Adrenal gland (tissue), 12 donors: ENCODE data around the gene SIPA1. TPM values are rescaled to one million over a fixed set of nuclear protein-coding genes. Genes with fewer than 3 reads are reported as not detected.
A peak's percentile ranks its signal among the peaks of the same experiment; 100 is the strongest.

ENCODE experiments used
- DNase-seq, 7 donors: peaks; one replicate each; pipeline ENCODE4 v3.0.0-alpha.2; 2019 to 2020
- H3K27ac ChIP-seq, 5 donors: fragments of 200-600 bp; sonication (generic) in 4 of 5; 1 replicate in 3 of 5; 2 replicates in 2 of 5; pipeline versions ENCODE4 v1.5.1 to v1.8.0; 2016 to 2020; ENCODE audit warnings: mild to moderate bottlenecking in 1 of 5
- H3K27me3 ChIP-seq: fragments of 200-600 bp; 2 replicates; pipeline ENCODE4 v1.8.0; 2021
- H3K36me3 ChIP-seq, 2 donors: fragments of 200-600 bp; replicated peaks in 1 of 2; 1 replicate in 1 of 2; 2 replicates in 1 of 2; pipeline versions ENCODE4 v1.5.1 to v1.8.0; 2018 to 2022
- H3K4me1 ChIP-seq, 2 donors: fragments of 200-600 bp; replicated peaks in 1 of 2; 1 replicate in 1 of 2; 2 replicates in 1 of 2; pipeline versions ENCODE4 v1.5.1 to v1.8.0; 2018 to 2021
- H3K4me3 ChIP-seq, 4 donors: fragments of 200-600 bp; sonication (generic) in 3 of 4; one replicate each; pipeline ENCODE4 v1.5.1; 2016 to 2018
- H3K9me3 ChIP-seq, 3 donors: fragments of 200-600 bp; sonication (generic) in 1 of 3; replicated peaks in 1 of 3; 1 replicate in 2 of 3; 2 replicates in 1 of 3; pipeline versions ENCODE4 v1.5.1 to v1.8.0; 2016 to 2021
- POLR2A ChIP-seq, 2 donors: fragments of 450-650 bp; IDR thresholded peaks; one replicate each; pipeline ENCODE4 v1.6.1; 2017; ENCODE audit warnings: antibody characterized with exemption in 2 of 2, mild to moderate bottlenecking in 2 of 2, moderate library complexity in 1 of 2
- WGBS, 4 donors: extraction: QIAGEN DNeasy Blood & Tissue Kit in 2 of 4; methylation state at CpG; one replicate each; pipeline versions ENCODE4 v1.1.5 to v1.1.7; 2013 to 2017; 5-methylcytosine and 5-hydroxymethylcytosine counted together
- intact Hi-C, 2 donors: fragments of 100-400 bp; cut with DNase I; formaldehyde crosslinking; loops; one replicate each; pipeline versions ENCODE4 v1.14.1 to v1.15.0; 2022 to 2023
- polyA plus RNA-seq, 3 donors: library from polyadenylated mRNA; stranded (reverse); fragments of 200-250 nt in 2 of 3; fragments of 350-450 nt in 1 of 3; fragmentation: Illumina TruSeq in 1 of 3; extraction: RNeasy Lipid Tissue Mini Kit (QIAGEN cat#74804) in 1 of 3; gene quantifications; one replicate each; pipeline ENCODE4 v1.2.3, GENCODE V29; 2013 to 2014
- total RNA-seq, 9 donors: library from RNA; depleted of rRNA in 4 of 9; stranded (reverse); fragments of >200 nt in 4 of 9; fragments of 120-200 nt in 1 of 9; fragmentation: NEBNext Ultra II Directional in 1 of 9; extraction: Animal tissue kit (Norgen Biotek cat#: 25700) in 1 of 9; gene quantifications; one replicate each; pipeline versions ENCODE4 v1.1.0 to v1.2.4, GENCODE V29; 2013 to 2023
- TF ChIP-seq, protein P1 (sequence below), 6 experiments: fragments of 450-650 bp in 4 of 6; fragments of 200-600 bp in 2 of 6; sonication (generic) in 1 of 6; IDR thresholded peaks; 1 replicate in 5 of 6; 2 replicates in 1 of 6; pipeline versions ENCODE4 v1.5.1 to v1.8.0; 2016 to 2021; ENCODE audit warnings: antibody characterized with exemption in 6 of 6, mild to moderate bottlenecking in 2 of 6, moderate library complexity in 1 of 6
- donor health status: healthy with polysubstance abuse.
- donor health status: Bipolar disorder and iron deficiency.
- donor health status: DM: yes; HTN: yes; CAD: no.
- donor health status: DM: no; HTN: no; CAD: no.
- donor health status: DM: no; HTN: no; CAD: no.
- donor health status: DM: yes; HTN: yes; CAD: no.

The SIPA1 gene
- total and polyA plus RNA-seq, 12 donors: 8.7 to 377 (median 76.3) TPM

DNA sequence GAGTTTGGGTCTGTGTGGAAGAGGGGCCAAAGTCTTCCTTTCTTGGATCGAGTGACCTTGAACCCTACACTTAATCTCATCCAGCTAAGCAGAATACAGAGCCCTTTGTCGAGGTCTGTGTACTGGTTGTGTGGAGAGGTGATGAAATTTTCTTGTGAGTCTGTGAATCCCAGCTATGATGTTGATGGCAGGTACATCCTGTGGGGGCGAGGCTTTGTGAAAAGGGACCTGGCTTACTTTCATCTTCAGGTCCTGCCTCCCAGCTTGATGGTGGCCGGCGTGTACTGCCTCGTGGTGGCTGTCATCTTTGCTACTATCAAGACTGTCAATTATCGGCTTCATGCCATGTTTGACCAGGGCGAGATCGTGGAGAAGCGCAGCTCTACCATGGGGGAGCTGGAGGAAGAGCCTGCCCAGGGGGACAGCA, 21.3 kb upstream of the SIPA1 start:
- Histone ChIP-seq H3K4me3 (peak overlapping the region in 2 of 4 donors; percentile 71 to 82), H3K27ac (peak overlapping the region in 3 of 5 donors; percentile 85 to 93 (median 89)), H3K36me3 (peaks cover 0 to 43% of the 10 kb centered on the region in 2 donors), H3K4me1 (peaks cover 21 to 31% of the 10 kb centered on the region in 2 donors), H3K27me3 (no peaks in the 10 kb centered on the region), H3K9me3 (no peaks in the 10 kb centered on the region)
- WGBS, 4 donors: 50 to 61% (median 54%) methylated on average over 10 of the region's 10 CpGs
- intact Hi-C loops: no loop called here
- TF ChIP-seq, protein P1, sequence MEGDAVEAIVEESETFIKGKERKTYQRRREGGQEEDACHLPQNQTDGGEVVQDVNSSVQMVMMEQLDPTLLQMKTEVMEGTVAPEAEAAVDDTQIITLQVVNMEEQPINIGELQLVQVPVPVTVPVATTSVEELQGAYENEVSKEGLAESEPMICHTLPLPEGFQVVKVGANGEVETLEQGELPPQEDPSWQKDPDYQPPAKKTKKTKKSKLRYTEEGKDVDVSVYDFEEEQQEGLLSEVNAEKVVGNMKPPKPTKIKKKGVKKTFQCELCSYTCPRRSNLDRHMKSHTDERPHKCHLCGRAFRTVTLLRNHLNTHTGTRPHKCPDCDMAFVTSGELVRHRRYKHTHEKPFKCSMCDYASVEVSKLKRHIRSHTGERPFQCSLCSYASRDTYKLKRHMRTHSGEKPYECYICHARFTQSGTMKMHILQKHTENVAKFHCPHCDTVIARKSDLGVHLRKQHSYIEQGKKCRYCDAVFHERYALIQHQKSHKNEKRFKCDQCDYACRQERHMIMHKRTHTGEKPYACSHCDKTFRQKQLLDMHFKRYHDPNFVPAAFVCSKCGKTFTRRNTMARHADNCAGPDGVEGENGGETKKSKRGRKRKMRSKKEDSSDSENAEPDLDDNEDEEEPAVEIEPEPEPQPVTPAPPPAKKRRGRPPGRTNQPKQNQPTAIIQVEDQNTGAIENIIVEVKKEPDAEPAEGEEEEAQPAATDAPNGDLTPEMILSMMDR (IDR thresholded peaks at IDR 0.05): no peak
- no peak for TF ChIP-seq POLR2A (IDR thresholded peaks at IDR 0.05)
- DNase-seq: no peak

DNA sequence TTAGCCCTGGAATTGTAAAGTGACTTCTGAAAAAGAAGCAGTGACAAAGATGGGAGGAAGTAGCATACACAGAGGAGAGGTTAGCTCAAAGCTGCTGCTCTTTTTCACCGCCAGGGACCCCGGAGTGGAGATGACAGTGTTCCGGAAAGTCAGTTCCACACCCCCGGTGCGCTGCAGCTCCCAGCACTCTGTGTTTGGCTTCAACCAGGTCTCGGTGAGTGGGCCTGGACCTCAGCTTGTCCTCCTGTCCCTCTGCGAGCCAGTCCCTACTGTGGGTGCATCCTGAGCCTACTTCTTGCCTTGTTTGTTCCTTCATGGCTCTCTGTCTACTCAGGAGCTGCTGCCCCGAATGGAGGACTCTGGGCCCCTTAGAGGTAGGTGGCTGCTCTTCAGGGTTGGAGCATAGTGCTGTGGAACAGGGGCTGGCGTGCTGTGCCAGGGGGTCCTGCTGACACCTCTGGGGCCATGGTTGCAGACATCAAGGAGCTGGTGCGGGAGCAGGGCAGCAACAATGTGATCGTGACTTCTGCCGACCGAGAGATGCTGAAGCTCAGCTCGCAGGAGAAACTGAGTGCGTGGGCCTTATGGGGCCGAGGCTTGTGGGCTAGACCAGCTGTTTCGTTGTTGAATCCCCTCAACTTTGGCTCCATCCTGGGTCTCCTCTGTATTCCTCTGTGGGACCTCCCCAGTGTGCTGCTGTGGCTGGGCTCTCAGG, 20.6 kb upstream of the SIPA1 start:
- peaks cover 21 to 24% of the 10 kb centered on the region in 2 donors for H3K4me1 ChIP-seq
- no peak for DNase-seq
- intact Hi-C loops: no loop called here
- H3K27ac ChIP-seq: no peak overlapping the region
- WGBS, 4 donors: 82 to 93% (median 86%) methylated on average over 15 to 17 of the region's 17 CpGs
- no peaks in the 10 kb centered on the region for H3K9me3 ChIP-seq
- no peaks in the 10 kb centered on the region for H3K27me3 ChIP-seq
- H3K4me3 ChIP-seq: no peak overlapping the region
- H3K36me3 ChIP-seq: peaks cover 0 to 48% of the 10 kb centered on the region in 2 donors
- TF ChIP-seq, protein P1 (IDR thresholded peaks at IDR 0.05): no peak
- TF ChIP-seq POLR2A (IDR thresholded peaks at IDR 0.05): no peak

DNA sequence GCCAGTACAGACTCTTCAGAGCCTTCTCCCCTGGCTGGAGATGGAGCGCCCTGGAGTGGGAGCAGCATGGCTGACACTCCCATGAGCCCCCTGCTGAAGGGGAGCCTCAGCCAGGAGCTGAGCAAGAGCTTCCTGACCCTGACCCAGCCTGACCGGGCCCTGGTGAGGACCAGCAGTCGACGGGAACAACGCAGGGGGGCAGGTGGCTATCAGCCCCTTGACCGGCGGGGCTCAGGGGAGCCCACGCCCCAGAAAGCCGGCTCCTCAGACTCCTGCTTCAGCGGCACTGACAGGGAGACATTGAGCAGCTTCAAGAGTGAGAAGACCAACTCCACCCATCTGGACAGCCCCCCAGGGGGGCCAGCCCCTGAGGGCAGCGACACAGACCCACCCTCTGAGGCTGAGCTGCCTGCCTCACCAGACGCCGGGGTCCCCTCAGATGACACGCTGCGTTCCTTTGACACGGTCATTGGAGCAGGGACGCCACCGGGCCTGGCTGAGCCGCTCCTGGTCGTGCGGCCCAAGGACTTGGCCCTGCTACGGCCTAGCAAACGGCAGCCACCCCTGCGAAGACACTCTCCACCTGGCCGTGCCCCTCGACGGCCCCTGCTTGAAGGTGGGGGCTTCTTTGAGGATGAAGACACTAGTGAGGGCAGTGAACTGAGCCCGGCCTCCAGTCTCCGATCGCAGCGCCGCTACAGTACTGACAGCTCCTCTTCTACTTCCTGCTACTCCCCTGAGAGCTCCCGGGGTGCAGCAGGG, 19.7 kb upstream of the SIPA1 start:
- Histone ChIP-seq H3K4me1 (peaks cover 12 to 15% of the 10 kb centered on the region in 2 donors), H3K4me3 (no peak overlapping the region), H3K27ac (no peak overlapping the region), H3K36me3 (peaks cover 0 to 54% of the 10 kb centered on the region in 2 donors), H3K9me3 (no peaks in the 10 kb centered on the region), H3K27me3 (no peaks in the 10 kb centered on the region)
- TF ChIP-seq POLR2A (IDR thresholded peaks at IDR 0.05): no peak
- TF ChIP-seq, protein P1 (IDR thresholded peaks at IDR 0.05): no peak
- DNase-seq: no peak
- 87 to 94% (median 89%) methylated on average over 12 to 33 of the region's 33 CpGs for WGBS, 4 donors
- intact Hi-C loops: no loop called here

DNA sequence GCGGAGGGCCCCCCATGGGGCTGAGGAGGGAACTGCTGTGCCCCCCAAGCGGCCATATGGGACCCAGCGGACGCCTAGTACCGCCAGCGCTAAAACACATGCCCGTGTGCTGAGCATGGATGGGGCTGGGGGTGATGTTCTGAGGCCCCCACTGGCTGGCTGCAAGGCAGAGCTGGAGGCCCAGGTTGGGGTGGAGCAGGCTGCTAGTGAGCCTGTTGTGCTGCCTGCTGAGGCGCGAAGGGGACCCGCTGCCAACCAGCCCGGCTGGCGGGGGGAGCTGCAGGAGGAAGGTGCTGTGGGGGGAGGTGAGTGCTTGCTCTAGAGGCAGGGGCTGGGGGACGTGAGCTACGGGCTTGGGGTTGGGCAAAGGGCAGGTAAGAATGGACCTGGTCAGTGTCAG, 19.1 kb upstream of the SIPA1 start:
- H3K9me3 ChIP-seq: no peaks in the 10 kb centered on the region
- DNase-seq: no peak
- H3K27me3 ChIP-seq: no peaks in the 10 kb centered on the region
- H3K27ac ChIP-seq: no peak overlapping the region
- intact Hi-C loops: no loop called here
- 90 to 91% (median 90%) methylated on average over 8 to 14 of the region's 14 CpGs for whole genome bisulfite sequencing, 4 donors
- TF ChIP-seq, protein P1 (IDR thresholded peaks at IDR 0.05): no peak
- TF ChIP-seq POLR2A (IDR thresholded peaks at IDR 0.05): no peak
- H3K4me3 ChIP-seq: no peak overlapping the region
- H3K4me1 ChIP-seq: peaks cover 8 to 13% of the 10 kb centered on the region in 2 donors
- peaks cover 0 to 60% of the 10 kb centered on the region in 2 donors for H3K36me3 ChIP-seq
